AG09309 (cell line): ENCODE measurements around the gene PRDM16.

ENCODE experiments used
- DNase-seq: peaks from one replicate; pipeline ENCODE4 v3.0.0-alpha.2; 2010; ENCODE audit warnings: low read depth
- H3K4me3 ChIP-seq: 2 replicates; pipeline ENCODE4 v1.5.1; 2011; ENCODE audit warnings: mild to moderate bottlenecking, low read depth, low read length, moderate library complexity; ENCODE audit not compliant: control insufficient read depth
- CTCF ChIP-seq: IDR thresholded peaks from 2 replicates; pipeline ENCODE4 v1.5.1; 2011; ENCODE audit warnings: mild to moderate bottlenecking, low read depth, low read length, inconsistent platforms; ENCODE audit not compliant: insufficient read depth, control insufficient read depth; ENCODE audit errors: missing control alignments

The PRDM16 gene

GRCh38 chr1:3413975-3414710 lies 345.1 kb downstream of the PRDM16 start:
- DNase-seq, result no peak
- TF ChIP-seq CTCF, result no peak
- H3K4me3 ChIP-seq, result no peak overlapping the region

- no peak overlapping the region for H3K4me3 ChIP-seq
- no peak for DNase-seq
- TF ChIP-seq CTCF, result no peak
Observed at GRCh38 chr1:3415260-3416090, 346.5 kb downstream of the PRDM16 start.

- peak; percentile 16 for TF ChIP-seq CTCF
- H3K4me3 ChIP-seq, result no peak overlapping the region
- DNase-seq, result no peak
Observed at GRCh38 chr1:3417082-3417739, 348.2 kb downstream of the PRDM16 start.

- TF ChIP-seq CTCF, result no peak
- no peak for DNase-seq
- no peak overlapping the region for H3K4me3 ChIP-seq
Observed at GRCh38 chr1:3417934-3418333, 348.9 kb downstream of the PRDM16 start.

GRCh38 chr1:3418600-3418999 lies 349.6 kb downstream of the PRDM16 start:
- no peak for TF ChIP-seq CTCF
- DNase-seq, result no peak
- H3K4me3 ChIP-seq, result no peak overlapping the region

GRCh38 chr1:3419415-3420204 lies 350.6 kb downstream of the PRDM16 start:
- no peak overlapping the region for H3K4me3 ChIP-seq
- DNase-seq, result no peak
- TF ChIP-seq CTCF, result no peak
